ENCODE measurements around the gene KLHDC8B.
A peak's percentile ranks its signal among the peaks of the same experiment; 100 is the strongest.

Gene KLHDC8B

DNA sequence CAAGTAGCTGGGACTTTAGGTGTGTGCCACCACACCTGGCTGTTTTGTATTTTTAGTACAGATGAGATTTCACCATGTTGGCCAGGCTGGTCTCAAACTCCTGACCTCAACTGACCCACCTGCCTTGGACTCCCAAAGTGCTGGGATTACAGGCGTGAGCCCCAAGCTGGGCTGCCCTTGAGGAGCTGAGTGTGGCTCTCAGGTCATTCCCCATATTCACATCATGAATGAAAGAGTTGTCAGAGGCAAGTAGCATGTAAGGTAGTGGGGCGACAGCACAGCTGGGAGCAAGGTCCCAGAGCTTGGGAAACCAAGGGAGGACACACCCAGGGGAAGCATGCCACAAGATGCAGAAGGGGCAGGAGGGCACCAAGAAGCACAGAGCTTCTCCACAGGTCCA lies 10.2 kb upstream of the KLHDC8B start:
- DNase-seq: no peak

- no peak for DNase-seq
These were observed 9.4 kb upstream of the KLHDC8B start for GRCh38 chr3:49161808-49162530.

GRCh38 chr3:49162751-49163419 lies 8.5 kb upstream of the KLHDC8B start:
- no peak for DNase-seq

DNA sequence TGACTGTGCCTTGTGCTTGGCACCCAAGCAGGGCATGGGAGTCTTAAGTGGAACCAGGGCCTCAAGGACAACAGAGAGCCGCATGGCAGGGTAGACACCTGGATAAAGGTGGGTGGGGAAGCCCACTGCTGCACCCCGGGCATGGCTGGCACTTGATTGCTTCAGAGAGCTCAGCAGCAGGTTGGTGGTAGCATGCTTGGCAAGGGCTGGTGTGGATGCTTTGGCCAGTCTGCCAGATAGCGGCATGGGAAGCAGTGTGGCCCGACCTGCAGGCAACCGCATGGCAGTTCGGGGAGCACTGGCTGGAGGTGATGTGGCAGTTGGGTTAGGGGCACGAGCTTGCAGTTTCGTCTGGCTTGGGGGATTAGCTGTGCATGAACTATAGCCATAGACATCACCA lies 7.8 kb upstream of the KLHDC8B start:
- DNase-seq: no peak

DNA sequence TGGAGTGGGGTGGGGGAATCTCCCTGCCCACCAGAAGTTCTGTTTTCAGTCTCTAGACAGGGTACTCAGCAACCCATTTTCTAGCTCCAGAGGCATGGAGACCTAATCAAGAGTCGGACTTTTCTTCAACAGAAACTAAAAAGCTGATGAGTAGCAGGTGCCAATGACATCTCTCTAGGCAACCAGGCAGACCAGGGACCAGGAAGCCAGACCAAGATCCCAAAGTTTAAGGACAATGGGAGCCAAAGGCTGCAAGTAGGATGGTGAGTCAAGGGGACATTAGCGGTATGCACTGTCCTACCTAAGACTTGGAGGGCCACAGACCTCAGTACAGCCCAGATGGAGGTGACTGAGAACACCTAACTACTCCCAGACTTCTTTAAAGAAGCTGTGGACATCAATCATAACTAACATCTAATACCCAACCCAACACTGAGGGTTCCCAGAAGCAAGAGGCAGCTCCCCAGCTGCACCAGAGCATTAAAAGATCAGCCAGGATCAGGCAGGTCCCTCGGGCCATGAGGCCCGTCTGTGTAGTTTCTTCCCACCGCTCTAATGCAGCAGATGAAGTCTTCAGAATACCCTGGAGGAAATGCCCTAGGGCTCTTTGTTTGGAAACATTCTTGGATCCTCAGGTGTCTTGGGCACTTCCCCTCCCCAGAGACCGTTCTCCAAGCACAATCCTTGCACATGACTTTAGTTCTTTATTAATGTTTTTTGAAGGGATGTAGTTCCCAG lies 6.2 kb upstream of the KLHDC8B start:
- DNase-seq: no peak

- peak; percentile 38 to 72 (median 56) for DNase-seq
These were observed 5.3 kb upstream of the KLHDC8B start, which contains the start of gene CCDC71 for GRCh38 chr3:49165771-49166751. TSS of gene CCDC71 (minus strand) at chr3:49166331. CDS start at chr3:49164208, 2,123 bp downstream.

DNA sequence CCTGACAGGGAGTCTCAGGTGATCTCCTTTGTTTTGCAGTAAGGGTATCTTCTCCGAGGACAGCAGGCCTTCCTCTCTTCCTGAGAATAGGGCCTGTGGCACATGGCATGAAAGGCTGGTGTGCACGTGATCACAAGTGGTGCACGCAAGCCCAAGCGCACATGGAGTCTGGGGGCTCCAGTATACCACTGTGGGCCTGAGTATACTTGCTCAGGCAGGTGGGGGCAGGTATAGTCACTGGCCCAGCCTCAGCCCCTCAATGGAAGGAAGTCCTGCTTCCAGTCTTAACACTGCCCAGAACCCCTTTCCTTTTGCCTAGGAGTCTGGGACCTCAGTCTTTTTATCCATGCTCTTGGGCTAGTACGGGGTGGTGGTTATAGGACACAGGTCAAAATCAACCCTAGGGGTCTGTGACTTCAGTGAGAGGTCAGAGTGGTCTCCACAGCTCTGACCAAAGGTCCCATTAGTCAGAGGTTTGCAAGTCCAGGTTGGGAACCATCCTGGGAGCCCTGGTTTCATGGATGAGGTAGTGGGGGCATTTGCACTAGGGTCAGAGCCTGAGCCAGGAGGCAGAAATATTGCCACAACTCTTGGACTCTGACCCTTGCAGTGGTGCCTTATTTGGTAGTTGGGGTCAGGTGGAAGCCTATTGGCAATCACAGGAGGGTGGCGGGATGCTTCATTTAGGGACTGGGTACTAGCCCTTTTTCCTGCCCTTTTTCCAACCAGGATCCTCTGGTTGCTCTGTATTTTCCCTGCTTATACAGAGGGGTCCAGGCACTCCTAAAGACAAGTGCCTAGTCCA lies 4.4 kb upstream of the KLHDC8B start:
- DNase-seq: no peak

DNA sequence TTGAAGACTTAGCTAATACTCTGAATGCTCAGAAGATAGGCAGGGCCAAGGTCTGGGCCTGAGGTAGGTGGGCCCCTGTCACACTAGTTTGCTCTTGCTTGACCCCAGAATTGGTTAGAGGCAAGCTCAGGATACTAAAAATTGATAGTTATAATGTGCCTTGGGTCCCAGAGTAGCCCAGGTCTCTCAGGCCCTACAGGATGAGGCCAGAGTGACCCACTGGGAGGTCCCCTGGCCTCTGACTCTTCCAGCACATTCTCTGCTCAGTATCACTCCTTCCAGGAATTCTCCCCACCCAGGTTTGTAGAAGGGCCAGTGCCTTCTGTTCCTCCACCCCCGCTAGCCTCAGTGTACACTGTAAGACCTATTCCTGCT lies 667 bp upstream of the KLHDC8B start:
- no peak for DNase-seq

DNA sequence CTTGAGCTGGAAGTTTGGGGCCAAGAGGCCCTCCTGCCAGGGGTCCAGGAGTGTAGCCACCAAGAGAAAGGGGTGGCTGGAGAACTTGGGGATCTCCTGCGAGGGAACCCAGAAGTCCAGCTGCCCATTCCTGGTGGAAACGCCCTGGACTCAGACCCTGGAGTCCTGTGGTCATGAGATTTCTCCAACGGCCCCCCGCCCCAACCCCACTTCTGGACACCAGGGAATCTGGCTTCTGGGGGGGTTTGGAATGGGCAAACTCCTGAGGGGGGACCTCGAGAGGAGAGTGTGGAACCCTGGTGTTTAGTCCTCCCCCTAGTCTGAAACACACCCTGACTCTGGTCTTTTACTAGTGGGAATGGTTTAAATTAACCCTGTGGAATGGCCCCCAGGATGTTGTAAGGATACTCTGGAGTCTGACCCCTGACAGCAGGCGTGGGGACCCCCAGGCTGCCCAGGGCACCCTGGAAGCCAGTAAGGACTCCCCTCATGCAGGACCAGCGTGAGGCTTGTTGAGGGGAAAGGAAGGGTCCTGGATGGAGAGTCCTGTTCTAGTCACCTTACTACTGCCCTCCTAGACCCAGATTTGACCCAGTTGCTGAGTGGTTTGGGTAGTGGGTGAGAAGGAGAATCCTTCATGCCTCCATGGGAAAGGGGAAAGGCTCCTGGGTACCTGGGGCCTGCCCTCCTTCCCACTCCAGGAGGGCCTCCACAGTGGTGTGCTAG lies 540 bp downstream of the KLHDC8B start:
- DNase-seq: no peak

DNA sequence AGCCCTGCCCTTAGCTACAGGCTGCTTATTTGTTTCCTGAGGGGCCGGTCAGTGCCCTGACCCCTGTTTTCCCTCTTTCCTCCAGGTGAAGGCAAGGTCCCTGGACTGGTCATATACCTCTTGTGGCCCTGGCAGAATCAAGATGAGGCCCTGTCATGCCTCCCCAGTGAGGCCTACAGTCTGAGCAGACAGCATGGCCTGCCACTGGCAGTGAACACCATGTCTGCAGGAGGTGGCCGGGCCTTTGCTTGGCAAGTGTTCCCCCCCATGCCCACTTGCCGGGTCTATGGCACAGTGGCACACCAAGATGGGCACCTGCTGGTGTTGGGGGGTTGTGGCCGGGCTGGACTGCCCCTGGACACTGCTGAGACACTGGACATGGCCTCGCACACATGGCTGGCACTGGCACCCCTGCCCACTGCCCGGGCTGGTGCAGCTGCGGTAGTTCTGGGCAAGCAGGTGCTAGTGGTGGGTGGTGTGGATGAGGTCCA lies 1.2 kb downstream of the KLHDC8B start:
- no peak for DNase-seq

- no peak for DNase-seq
These were observed 1.9 kb downstream of the KLHDC8B start for GRCh38 chr3:49173116-49173791.

DNA sequence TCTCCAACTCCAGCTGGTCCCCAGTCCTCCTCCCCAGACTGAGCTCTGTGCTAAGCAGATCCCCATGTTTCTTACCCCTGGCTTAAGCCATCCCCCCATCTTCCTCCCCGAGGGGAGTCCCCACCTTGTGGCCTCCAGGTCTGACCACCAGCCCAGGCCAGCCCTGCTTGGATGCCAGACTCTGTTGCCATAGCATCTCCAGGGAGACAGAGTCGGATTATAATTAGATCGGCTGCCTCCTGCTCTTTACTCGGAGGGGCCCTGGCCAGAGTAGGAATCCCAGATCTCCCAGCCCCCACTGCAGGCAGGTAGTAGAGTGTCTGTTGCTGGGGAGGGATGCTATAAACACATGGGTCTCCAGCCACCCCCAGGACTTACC lies 2.4 kb downstream of the KLHDC8B start:
- no peak for DNase-seq

DNA sequence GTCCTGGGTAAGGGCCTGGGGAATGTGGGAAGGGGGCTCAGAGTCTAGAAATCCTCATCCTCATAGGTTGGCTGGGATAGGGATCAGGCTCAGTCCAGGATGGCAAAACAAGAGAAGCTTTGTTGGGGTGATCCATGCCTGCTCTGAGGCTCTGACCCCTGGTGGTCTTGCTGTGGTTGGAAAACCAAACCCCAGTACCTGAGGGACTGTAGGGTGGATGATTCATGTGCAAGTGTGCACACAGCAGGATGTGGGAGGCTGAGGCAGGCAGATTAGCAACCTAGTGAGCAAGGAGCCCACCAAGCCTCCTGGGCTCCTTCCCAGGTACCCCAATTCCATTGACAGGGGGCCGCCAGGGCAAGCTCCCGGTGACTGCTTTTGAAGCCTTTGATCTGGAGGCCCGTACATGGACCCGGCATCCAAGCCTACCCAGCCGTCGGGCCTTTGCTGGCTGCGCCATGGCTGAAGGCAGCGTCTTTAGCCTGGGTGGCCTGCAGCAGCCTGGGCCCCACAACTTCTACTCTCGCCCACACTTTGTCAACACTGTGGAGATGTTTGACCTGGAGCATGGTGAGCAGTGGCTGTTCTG lies 3.1 kb downstream of the KLHDC8B start:
- DNase-seq: no peak

- no peak for DNase-seq
These were observed 4.1 kb downstream of the KLHDC8B start for GRCh38 chr3:49175530-49175929.

DNA sequence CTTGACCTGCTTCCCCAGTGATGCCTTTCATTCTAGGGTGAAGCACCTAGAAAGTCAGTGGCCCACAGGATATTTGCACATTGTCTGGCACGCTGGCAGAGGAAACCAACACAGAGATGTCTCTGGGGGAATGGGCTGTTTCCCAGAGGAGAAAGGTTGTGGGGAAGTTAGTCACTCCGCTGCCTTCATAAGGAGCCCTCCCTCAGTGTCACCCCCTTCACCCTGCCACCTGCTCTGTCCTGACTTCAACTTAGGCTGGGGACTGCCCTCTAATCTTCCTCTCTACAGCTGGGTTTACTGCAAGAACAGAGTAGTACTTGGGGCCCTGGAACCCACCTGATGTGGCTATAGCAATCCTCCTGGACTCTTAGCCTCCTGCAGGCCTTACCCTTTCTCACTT lies 5.7 kb downstream of the KLHDC8B start:
- DNase-seq: no peak

DNA sequence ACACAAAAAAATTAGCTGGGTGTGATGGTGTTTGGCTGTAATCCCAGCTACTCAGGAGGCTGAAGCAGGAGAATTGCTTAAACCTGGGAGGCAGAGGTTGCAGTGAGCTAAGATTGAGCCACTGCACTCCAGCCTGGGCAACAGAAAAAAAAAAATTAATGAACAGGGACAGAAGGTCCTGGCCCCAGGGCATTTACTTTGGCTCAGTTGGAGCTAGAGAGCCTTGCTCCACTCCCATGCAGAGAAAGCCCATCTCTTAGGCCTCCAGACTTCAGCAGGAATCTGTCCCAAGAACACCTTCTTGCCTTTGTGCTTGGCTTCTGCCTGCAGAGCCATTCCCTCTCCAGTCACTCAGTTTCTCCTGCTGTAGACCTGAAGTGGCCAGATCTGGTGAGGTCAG lies 8.7 kb downstream of the KLHDC8B start:
- DNase-seq: no peak

DNA sequence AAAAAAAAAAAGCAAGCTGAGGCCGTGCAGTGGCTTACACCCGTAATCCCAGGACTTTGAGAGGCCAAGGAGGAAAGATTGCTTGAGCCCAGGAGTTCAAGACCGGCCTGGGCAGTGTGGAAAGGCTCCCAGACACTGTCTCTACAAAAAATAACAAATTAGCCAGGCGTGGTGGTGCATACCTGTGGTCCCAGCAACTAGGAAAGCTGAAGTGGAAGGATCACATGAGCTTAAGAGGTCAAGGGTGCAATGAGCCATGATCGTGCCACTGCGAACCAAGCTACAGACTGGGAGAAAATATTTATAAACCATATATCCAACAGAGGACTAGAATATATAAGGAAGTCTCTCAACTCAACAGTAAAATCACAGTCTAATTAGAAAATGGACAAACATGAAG lies 10.0 kb downstream of the KLHDC8B start:
- no peak for DNase-seq

DNA sequence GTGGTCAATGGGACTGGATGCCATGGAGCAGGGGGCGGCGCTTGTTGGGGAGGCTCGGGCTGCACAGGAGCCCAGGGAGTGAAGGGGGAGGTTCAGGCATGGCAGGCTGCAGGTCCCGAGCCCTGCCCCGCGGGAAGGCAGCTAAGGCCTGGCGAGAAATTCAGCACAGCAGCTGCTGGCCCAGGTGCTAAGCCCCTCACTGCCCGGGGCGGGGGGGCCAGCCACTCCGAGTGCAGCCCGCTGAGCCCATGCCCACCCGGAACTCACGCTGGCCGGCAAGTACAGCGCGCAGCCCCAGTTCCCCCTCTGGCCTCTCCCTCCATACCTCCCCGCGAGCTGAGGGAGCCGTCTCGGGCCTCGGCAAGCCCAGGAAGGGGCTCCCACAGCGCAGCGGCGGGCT lies 11.3 kb downstream of the KLHDC8B start:
- no peak for DNase-seq

DNA sequence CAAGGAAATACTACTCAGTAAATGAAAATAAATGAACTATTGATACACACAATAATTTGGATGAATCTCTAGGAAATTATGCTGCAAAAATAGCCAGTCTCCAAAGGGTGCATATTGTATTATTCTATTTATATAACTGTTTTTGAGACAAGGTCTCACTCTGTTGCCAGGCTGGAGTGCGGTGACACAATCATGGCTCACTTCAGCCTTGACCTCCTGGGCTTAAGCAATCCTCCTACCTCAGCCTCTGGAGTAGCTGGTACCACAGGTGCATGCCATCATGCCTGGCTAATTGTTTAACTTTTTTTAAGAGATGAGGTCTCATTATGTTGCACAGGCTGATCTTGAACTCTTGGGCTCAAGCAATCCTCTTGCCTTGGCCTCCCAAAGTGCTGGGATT lies 12.5 kb downstream of the KLHDC8B start:
- no peak for DNase-seq

GRCh38 chr3:49191741-49192140 lies 20.3 kb downstream of the KLHDC8B start:
- no peak for DNase-seq
